Breast epithelium (tissue), 4 donors: Measurements from ENCODE around the gene PHKA2. TPM values are rescaled to one million over a fixed set of nuclear protein-coding genes. Genes with fewer than 3 reads are reported as not detected.

ENCODE experiments used
- DNase-seq, 2 donors: peaks; one replicate each; pipeline ENCODE4 v3.0.0-alpha.2; 2019; ENCODE audit warnings: low spot score in 2 of 2
- H3K27ac ChIP-seq, 2 donors: fragments of 200-600 bp; sonication (generic) in 1 of 2; one replicate each; pipeline ENCODE4 v1.5.1; 2016 to 2019; ENCODE audit warnings: mild to moderate bottlenecking in 1 of 2
- H3K27me3 ChIP-seq, 2 donors: fragments of 200-600 bp; sonication (generic) in 1 of 2; one replicate each; pipeline versions ENCODE4 v1.5.1 to v1.6.0; 2017 to 2019; ENCODE audit warnings: control low read depth in 1 of 2, mild to moderate bottlenecking in 1 of 2
- H3K36me3 ChIP-seq: fragments of 200-600 bp; one replicate; pipeline ENCODE4 v1.5.1; 2019
- H3K4me1 ChIP-seq, 2 donors: fragments of 200-600 bp; sonication (generic); one replicate each; pipeline ENCODE4 v1.5.1; 2016 to 2019; ENCODE audit warnings: control low read depth in 1 of 2
- H3K4me3 ChIP-seq, 3 donors: fragments of 200-600 bp; sonication (generic); 1 replicate in 2 of 3; 2 replicates in 1 of 3; pipeline ENCODE4 v1.5.1; 2016 to 2019; ENCODE audit warnings: mild to moderate bottlenecking in 3 of 3, moderate library complexity in 2 of 3
- H3K9me3 ChIP-seq, 2 donors: fragments of 200-600 bp; sonication (generic) in 1 of 2; one replicate each; pipeline ENCODE4 v1.5.1; 2016 to 2019; ENCODE audit warnings: control low read depth in 1 of 2
- CTCF ChIP-seq, 3 donors: fragments of 450-650 bp; IDR thresholded peaks; one replicate each; pipeline ENCODE4 v1.5.1; 2016 to 2017; ENCODE audit warnings: antibody characterized with exemption in 3 of 3, mild to moderate bottlenecking in 3 of 3, moderate library complexity in 3 of 3
- POLR2A ChIP-seq: fragments of 450-650 bp; IDR thresholded peaks from one replicate; pipeline ENCODE4 v1.6.1; 2016; ENCODE audit warnings: antibody characterized with exemption, mild to moderate bottlenecking, moderate library complexity
- POLR2AphosphoS5 ChIP-seq, 3 donors: sonication (generic); formaldehyde crosslinking; IDR thresholded peaks; one replicate each; pipeline ENCODE4 v1.6.1; 2017; ENCODE audit warnings: antibody characterized with exemption in 3 of 3
- intact Hi-C: fragments of 100-400 bp; cut with DNase I; formaldehyde crosslinking; loops from one replicate; pipeline ENCODE4 v1.15.1; 2023; ENCODE audit warnings: low total_unique reads
- total RNA-seq, 3 donors: library from RNA; depleted of rRNA; stranded (reverse); fragments of >200 nt; gene quantifications; one replicate each; pipeline ENCODE4 v1.1.0, GENCODE V29; 2016

Gene PHKA2
- total RNA-seq, 3 donors from 2014 or later = 22.7 to 27.1 (median 25.6) TPM

GRCh38 chrX:18935893-18936292 lies 48.0 kb downstream of the PHKA2 start:
- H3K36me3 ChIP-seq = no peaks in the 10 kb centered on the region
- H3K4me3 ChIP-seq = no peak overlapping the region
- TF ChIP-seq CTCF (IDR thresholded peaks at IDR 0.05) (no peak), POLR2A (no peak), POLR2AphosphoS5 (IDR thresholded peaks at IDR 0.05) (no peak)
- H3K4me1 ChIP-seq = no peaks in the 10 kb centered on the region
- H3K27me3 ChIP-seq = peaks cover 0 to 19% of the 10 kb centered on the region in 2 donors
- no peak overlapping the region for H3K27ac ChIP-seq
- DNase-seq = no peak
- intact Hi-C loops = no loop called here
- no peaks in the 10 kb centered on the region for H3K9me3 ChIP-seq

GRCh38 chrX:18934708-18935107 lies 49.2 kb downstream of the PHKA2 start:
- DNase-seq = no peak
- H3K4me1 ChIP-seq = no peaks in the 10 kb centered on the region
- H3K4me3 ChIP-seq = no peak overlapping the region
- no peaks in the 10 kb centered on the region for H3K36me3 ChIP-seq
- intact Hi-C loops = no loop called here
- H3K9me3 ChIP-seq = no peaks in the 10 kb centered on the region
- no peak overlapping the region for H3K27ac ChIP-seq
- H3K27me3 ChIP-seq = peaks cover 0 to 17% of the 10 kb centered on the region in 2 donors
- TF ChIP-seq CTCF (IDR thresholded peaks at IDR 0.05) (no peak), POLR2A (no peak), POLR2AphosphoS5 (IDR thresholded peaks at IDR 0.05) (no peak)

- Histone ChIP-seq H3K27me3 (peaks cover 0 to 19% of the 10 kb centered on the region in 2 donors), H3K27ac (no peak overlapping the region), H3K36me3 (no peaks in the 10 kb centered on the region), H3K4me3 (no peak overlapping the region), H3K9me3 (no peaks in the 10 kb centered on the region), H3K4me1 (no peaks in the 10 kb centered on the region)
- DNase-seq = no peak
- no peak for TF ChIP-seq POLR2AphosphoS5 (IDR thresholded peaks at IDR 0.05)
- no peak for TF ChIP-seq POLR2A
- TF ChIP-seq CTCF (IDR thresholded peaks at IDR 0.05) = no peak
- intact Hi-C loops = no loop called here
These were observed 50.3 kb downstream of the PHKA2 start for GRCh38 chrX:18933617-18934016.

GRCh38 chrX:18931972-18932371 lies 51.9 kb downstream of the PHKA2 start:
- H3K27me3 ChIP-seq = peaks cover 0 to 24% of the 10 kb centered on the region in 2 donors
- no peaks in the 10 kb centered on the region for H3K4me1 ChIP-seq
- TF ChIP-seq POLR2A (no peak), POLR2AphosphoS5 (IDR thresholded peaks at IDR 0.05) (no peak), CTCF (IDR thresholded peaks at IDR 0.05) (no peak)
- no peak for DNase-seq
- H3K9me3 ChIP-seq = no peaks in the 10 kb centered on the region
- no peak overlapping the region for H3K27ac ChIP-seq
- H3K36me3 ChIP-seq = no peaks in the 10 kb centered on the region
- intact Hi-C loops = no loop called here
- H3K4me3 ChIP-seq = no peak overlapping the region

GRCh38 chrX:18929775-18930174 lies 54.1 kb downstream of the PHKA2 start:
- Histone ChIP-seq H3K36me3 (no peaks in the 10 kb centered on the region), H3K27me3 (peaks cover 0 to 23% of the 10 kb centered on the region in 2 donors), H3K4me3 (no peak overlapping the region), H3K9me3 (no peaks in the 10 kb centered on the region), H3K27ac (no peak overlapping the region), H3K4me1 (no peaks in the 10 kb centered on the region)
- no peak for DNase-seq
- no peak for TF ChIP-seq POLR2A
- intact Hi-C loops = no loop called here

GRCh38 chrX:18927558-18927957 lies 56.4 kb downstream of the PHKA2 start:
- TF ChIP-seq POLR2A = no peak
- TF ChIP-seq CTCF (IDR thresholded peaks at IDR 0.05) = no peak
- no peak for TF ChIP-seq POLR2AphosphoS5 (IDR thresholded peaks at IDR 0.05)
- Histone ChIP-seq H3K27ac (no peak overlapping the region), H3K36me3 (no peaks in the 10 kb centered on the region), H3K4me3 (no peak overlapping the region), H3K4me1 (no peaks in the 10 kb centered on the region), H3K27me3 (peaks cover 0 to 23% of the 10 kb centered on the region in 2 donors), H3K9me3 (no peaks in the 10 kb centered on the region)
- no peak for DNase-seq
- intact Hi-C loops = no loop called here
